Right ventricle myocardium superior (tissue), 1 donor: ENCODE measurements around the gene TGFA. TPM values are rescaled to one million over a fixed set of nuclear protein-coding genes. Genes with fewer than 3 reads are reported as not detected.
A peak's percentile ranks its signal among the peaks of the same experiment; 100 is the strongest.

Experiments used
- ATAC-seq: fragments of 200-7000 bp; cut with Tn5 transposase; one replicate; pipeline ENCODE4 v1.9.1; 2020; ENCODE audit warnings: mild to moderate bottlenecking; ENCODE audit not compliant: poor library complexity
- DNase-seq: peaks from one replicate; pipeline ENCODE4 v3.0.0-alpha.2; 2020
- intact Hi-C: fragments of 100-400 bp; cut with DNase I; formaldehyde crosslinking; loops from one replicate; pipeline ENCODE4 v1.11.2; 2022
- long read RNA-seq: library from polyadenylated mRNA; unstranded; transcript quantifications from one replicate; pipeline ENCODE4 v2.0.0, GENCODE V29; 2021
- total RNA-seq: library from RNA; stranded (reverse); fragmentation: NEBNext Ultra II Directional; extraction: Animal tissue kit (Norgen Biotek cat#: 25700); gene quantifications from one replicate; pipeline ENCODE4 v1.2.1, GENCODE V29; 2021
- donor health status: DM: no; HTN: yes; CAD: no; lungs with severe emphysema.

Gene TGFA
- total RNA-seq = 2.1 TPM
- long read RNA-seq, full-length matches to known transcripts = 1 of 1 reads
- long read RNA-seq, partial matches to known transcripts = 0 of 1 reads
- long read RNA-seq, other reads (novel, unspliced or antisense) = 0 of 1 reads

- DNase-seq (peak; percentile 83), ATAC-seq (peak; percentile 95)
- intact Hi-C loops = loop anchor here (5.0 kb wide), 1 partner anchor 64 kb away; no protein-coding TSS in a partner anchor
These were observed at the start of gene TGFA for GRCh38 chr2:70553584-70554337. TGFA (minus strand) TSS chr2:70553826; CDS start chr2:70553767, 59 bp downstream.

GRCh38 chr2:70603066-70603465 lies 49.4 kb upstream of the TGFA start:
- ATAC-seq = no peak
- DNase-seq = no peak
- intact Hi-C loops = no loop called here

- intact Hi-C loops = no loop called here
- DNase-seq (no peak), ATAC-seq (no peak)
These were observed 44.6 kb upstream of the TGFA start for GRCh38 chr2:70598197-70598596.

DNA sequence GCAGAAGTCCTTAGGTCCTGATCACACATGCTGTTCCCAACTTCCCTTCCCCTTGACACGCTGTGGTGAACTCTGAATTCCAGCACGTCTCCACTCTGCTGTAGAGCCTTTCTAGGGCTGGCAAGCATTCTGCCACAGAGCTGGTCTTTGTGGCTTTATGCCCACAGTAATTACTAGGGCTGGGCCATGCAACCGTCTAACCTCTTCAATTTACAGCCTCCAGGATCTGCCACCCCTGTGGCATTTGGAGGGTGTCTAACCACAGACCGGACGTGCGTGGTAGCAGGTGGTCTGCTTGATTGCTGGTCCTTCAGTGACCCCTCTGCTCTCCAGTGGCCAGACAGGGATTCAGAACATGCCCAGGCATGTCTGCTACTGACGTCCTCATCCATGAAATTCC lies 43.1 kb upstream of the TGFA start:
- no peak for DNase-seq
- ATAC-seq = peak; percentile 82

DNA sequence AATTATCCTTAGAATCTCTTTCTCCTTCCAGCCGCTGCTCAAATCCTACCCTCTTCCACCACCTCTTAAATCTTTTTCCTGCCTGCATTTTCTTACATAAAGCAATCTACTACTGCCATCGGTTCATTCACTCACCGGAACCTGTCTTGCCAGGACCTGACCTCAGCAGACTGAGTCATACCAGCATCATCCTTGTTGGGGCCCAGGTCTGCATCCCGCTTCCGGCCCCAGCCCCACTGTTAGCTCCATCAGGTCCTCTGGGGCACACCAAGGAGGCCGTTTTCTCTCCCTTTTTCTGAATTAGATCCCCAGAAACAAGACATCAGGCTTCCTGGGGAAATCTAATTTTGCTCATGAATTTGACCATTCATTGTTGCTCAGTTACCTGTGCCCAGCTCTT lies 42.7 kb upstream of the TGFA start:
- intact Hi-C loops = no loop called here
- DNase-seq (no peak), ATAC-seq (no peak)

More for the DNA sequence above, 43.1 kb upstream of the TGFA start:
- intact Hi-C loops = no loop called here

GRCh38 chr2:70583091-70583490 lies 29.5 kb upstream of the TGFA start:
- intact Hi-C loops = no loop called here
- ATAC-seq (no peak), DNase-seq (no peak)

DNA sequence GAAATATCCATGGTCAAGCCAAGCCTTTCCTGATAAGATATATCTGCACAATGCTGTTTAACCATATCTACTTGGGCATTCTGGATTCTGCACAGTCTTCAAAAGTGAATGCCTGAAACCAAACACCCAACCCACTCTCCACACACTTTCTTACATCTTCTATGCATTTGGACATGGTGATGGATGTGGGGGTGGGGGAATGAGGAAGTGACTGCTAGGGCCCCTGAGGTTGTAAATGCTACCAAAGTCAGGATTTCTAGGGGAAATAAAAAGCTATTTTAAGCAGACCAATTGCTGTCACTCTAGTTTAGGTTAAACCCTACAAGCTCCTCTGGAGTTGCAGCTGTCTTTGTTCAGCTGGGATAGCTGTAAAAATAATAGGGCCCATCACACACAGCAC lies 26.7 kb upstream of the TGFA start:
- DNase-seq = no peak
- intact Hi-C loops = no loop called here
- ATAC-seq = no peak

DNA sequence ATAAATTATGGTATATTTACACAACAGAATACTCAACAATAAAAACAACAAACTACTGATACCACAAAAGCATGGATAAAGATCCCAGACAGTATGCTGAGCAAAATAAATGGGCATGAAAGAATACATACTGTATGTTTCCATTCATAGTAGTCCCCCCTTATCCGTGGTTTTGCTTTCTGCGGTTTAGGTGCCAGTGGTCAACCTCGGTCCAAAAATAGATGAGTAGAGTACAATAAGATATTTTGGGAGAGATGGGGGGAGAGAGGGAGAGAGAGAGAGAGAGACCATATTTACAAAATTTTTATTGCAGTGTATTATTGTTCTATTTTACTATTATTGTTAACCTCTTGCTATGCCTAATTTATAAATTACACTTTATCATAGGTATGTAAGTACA lies 21.0 kb upstream of the TGFA start:
- no peak for DNase-seq
- ATAC-seq = peak; percentile 75
- intact Hi-C loops = no loop called here

DNA sequence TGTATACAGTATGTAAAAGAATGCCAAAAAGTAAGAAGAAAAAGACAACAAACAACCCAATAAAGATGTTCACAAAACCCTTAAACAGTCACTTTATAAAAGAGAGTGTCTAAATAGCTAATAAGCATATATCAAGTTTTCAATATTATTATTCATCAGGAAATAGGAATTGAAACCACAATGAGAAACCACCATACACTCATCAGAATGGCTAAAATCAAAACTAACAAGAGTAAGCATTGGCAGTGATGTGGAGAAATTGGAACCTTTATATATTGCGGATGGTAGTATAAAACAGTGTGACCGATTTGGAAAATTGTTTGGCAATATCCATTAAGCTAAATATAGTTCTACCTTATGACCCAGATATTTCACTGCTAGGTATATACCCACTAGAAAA lies 20.5 kb upstream of the TGFA start:
- DNase-seq (no peak), ATAC-seq (peak; percentile 63)
- intact Hi-C loops = no loop called here

DNA sequence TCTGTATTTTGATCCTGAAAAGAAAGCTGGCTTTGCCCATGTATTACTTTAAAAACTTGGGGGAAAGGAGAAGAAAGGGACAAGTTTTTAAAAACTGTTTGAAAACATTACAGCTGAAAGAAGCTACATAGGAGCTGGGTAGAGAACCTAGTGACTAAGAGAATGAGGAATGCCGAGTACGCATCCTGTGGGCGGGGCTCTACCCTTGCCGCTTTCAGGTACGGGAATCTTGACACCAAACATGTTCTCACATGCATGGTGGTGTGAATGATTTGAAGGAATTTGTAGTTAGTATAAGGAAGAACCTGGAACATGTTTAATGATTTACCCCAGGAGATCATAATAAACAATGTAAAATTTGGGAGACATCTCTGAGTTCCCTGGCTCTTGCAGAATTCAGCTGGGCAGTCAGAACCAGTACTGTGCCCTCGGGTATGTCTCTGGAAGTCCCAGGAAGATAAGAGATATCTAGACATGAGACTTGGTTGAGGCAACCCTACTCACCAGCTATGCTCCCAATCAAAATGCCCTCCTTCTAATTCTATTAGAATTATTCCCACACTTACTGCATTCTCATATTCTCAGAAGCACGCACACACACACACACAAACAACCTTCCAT lies 16.5 kb upstream of the TGFA start:
- DNase-seq = no peak
- ATAC-seq = no peak
- intact Hi-C loops = no loop called here

GRCh38 chr2:70569559-70569958 lies 15.9 kb upstream of the TGFA start:
- ATAC-seq (no peak), DNase-seq (no peak)
- intact Hi-C loops = no loop called here

- no peak for ATAC-seq
- intact Hi-C loops = no loop called here
- DNase-seq = no peak
These were observed 13.3 kb upstream of the TGFA start for GRCh38 chr2:70566906-70567305.

DNA sequence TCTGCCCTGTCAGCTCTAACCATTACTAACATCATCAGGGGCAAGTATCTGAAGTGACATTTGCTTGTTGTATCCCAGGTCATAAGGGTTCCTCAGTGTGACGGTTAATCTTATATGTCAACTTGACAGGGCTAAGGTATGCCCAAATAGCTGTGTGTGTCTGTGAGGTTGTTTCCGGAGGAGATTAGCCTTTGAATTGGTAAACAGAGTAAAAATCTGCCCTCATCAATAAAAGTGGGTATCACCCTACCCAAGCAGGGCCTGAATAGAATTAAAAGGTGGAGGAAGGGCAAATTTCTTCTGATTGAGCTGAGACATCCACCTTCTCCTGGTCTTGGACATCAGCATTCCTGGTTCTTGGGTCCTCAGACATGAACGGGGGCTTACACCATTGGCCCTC lies 12.8 kb upstream of the TGFA start:
- ATAC-seq (no peak), DNase-seq (no peak)
- intact Hi-C loops = no loop called here

GRCh38 chr2:70565039-70565731 lies 11.6 kb upstream of the TGFA start:
- intact Hi-C loops = no loop called here
- ATAC-seq (no peak), DNase-seq (no peak)

DNA sequence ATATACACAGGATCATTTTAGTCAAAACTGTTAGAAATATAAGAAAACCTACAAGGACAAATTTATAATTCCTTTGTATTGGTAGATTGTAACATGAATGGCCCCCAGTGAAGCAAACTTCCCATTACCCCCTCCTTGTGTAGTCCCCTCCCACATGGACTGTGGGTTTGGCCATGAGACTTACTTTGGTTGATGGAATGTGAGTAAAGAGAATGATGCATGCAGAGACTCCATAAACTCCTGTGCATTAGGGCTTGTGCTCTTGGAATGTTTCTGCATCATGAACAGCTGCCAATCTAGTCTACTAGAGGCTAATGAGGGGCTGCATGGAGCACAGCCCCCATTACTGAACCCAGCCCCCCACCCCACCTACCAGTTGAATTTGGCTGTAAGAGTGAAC lies 8.3 kb upstream of the TGFA start:
- DNase-seq (no peak), ATAC-seq (no peak)
- intact Hi-C loops = no loop called here

- ATAC-seq (no peak), DNase-seq (no peak)
- intact Hi-C loops = no loop called here
These were observed 6.8 kb upstream of the TGFA start for GRCh38 chr2:70560442-70560841.

- intact Hi-C loops = no loop called here
- no peak for ATAC-seq
- no peak for DNase-seq
These were observed 6.4 kb upstream of the TGFA start for GRCh38 chr2:70560040-70560439.

DNA sequence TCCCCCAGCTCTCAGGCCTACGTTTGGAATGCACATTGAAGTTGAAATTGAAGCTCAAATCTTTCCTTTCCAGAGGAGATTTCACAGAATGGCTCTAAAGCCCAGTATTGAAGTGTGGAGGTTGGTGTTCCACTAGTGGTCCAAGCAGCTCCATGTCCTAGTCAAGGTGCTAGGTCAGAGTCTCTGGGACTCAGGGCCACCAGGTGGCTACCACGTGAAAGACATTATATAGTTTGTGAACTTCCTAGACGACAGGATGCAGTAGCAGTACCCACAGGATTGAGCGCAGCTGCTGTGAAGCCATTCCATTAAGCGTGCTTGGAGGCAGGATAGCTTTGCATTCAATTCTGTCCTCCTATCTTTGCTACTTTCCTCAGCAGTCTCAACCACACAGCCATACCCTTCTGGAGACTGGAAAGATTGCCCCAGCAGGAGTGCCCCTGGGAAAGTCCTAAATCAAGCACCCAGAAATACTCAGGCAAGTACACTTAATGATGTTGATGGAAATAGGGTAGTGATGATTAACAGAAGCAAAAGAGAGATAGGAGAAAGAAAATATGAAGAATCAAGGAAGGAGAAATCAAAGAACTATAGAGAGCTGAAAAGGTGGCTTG lies 4.7 kb upstream of the TGFA start:
- DNase-seq = no peak
- intact Hi-C loops = no loop called here
- ATAC-seq = no peak

DNA sequence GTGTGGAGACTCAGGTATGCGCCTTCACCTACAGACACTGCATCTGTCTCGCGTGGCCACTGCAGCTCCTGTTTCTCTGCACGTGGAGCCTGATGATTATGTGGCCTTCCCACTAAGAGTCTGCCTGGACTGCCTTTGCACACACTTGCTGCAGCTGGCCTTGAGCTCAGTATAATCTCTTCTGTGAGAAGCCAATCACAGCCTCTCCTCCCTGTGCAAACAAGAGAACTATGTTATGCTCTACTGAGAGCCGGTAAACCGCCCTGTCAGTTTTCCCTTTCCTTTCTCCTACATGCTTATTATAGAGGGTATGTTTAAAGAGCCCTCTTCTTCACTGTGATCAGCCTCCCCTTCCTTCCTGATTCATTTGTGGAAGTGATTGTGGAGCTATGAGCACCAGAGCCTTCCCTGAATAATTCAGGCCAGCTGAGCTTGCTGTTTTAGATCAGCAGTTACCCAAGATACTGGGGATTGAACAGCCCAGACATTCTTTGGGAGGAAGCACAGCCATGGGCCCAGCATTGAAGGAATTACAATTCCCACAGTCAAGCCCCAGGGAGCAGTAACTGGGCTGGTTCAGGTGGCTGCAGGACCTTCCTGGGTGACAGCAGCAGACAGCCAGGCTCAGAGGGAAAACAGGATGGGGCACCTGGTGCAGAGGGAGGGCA lies 3.7 kb upstream of the TGFA start:
- no peak for DNase-seq
- ATAC-seq = no peak
- intact Hi-C loops = no loop called here
